Stimulated activated CD8-positive, alpha-beta memory T cell treated with anti-CD3 and anti-CD28 coated beads, Interleukin-7, amount 100 ng/mL, for 1 hour (primary cell): Measurements from ENCODE around the gene ST6GAL1.
"Not testable (repeated sequence)": the region's sequence is repeated elsewhere in the genome, so short reads cannot be mapped to it uniquely, and the experiment has no call there.

Experiments
- DNase-seq, 2 donors: peaks; one replicate each; pipeline ENCODE4 v3.0.0-alpha.2; 2020; ENCODE audit warnings: low read depth in 2 of 2

Gene ST6GAL1

GRCh38 chr3:186940967-186941366 lies 10.6 kb downstream of the ST6GAL1 start:
- DNase-seq: no peak

GRCh38 chr3:186942168-186942567 lies 11.8 kb downstream of the ST6GAL1 start:
- DNase-seq: no peak

- DNase-seq: no peak
Observed at GRCh38 chr3:186945255-186945823, 15.0 kb downstream of the ST6GAL1 start.

- no peak for DNase-seq
Observed at GRCh38 chr3:186946756-186947375, 16.5 kb downstream of the ST6GAL1 start.

GRCh38 chr3:186949281-186949982 lies 19.1 kb downstream of the ST6GAL1 start:
- no peak for DNase-seq

- no peak for DNase-seq
Observed at GRCh38 chr3:186950402-186951093, 20.2 kb downstream of the ST6GAL1 start.

GRCh38 chr3:186951640-186952552 lies 21.6 kb downstream of the ST6GAL1 start:
- DNase-seq: no peak

- DNase-seq: no peak
Observed at GRCh38 chr3:186953011-186953487, 22.7 kb downstream of the ST6GAL1 start.

- DNase-seq: not testable (repeated sequence)
Observed at GRCh38 chr3:186953992-186954699, 23.8 kb downstream of the ST6GAL1 start.

- no peak for DNase-seq
Observed at GRCh38 chr3:186955898-186956696, 25.8 kb downstream of the ST6GAL1 start.

- DNase-seq: no peak
Observed at GRCh38 chr3:186959029-186959624, 28.8 kb downstream of the ST6GAL1 start.

- DNase-seq: no peak
Observed at GRCh38 chr3:186960347-186960746, 30.0 kb downstream of the ST6GAL1 start.

- no peak for DNase-seq
Observed at GRCh38 chr3:186962445-186962844, 32.1 kb downstream of the ST6GAL1 start.

GRCh38 chr3:186963636-186964035 lies 33.3 kb downstream of the ST6GAL1 start:
- no peak for DNase-seq

GRCh38 chr3:186964071-186964470 lies 33.7 kb downstream of the ST6GAL1 start:
- DNase-seq: no peak

GRCh38 chr3:186964616-186965015 lies 34.3 kb downstream of the ST6GAL1 start:
- DNase-seq: no peak

- DNase-seq: no peak
Observed at GRCh38 chr3:186965141-186965879, 35.0 kb downstream of the ST6GAL1 start.

- DNase-seq: no peak
Observed at GRCh38 chr3:186966406-186966805, 36.1 kb downstream of the ST6GAL1 start.

GRCh38 chr3:186967236-186967635 lies 36.9 kb downstream of the ST6GAL1 start:
- DNase-seq: not testable (repeated sequence)
